ENCODE results near the gene MCTP1. TPM values are rescaled to one million over a fixed set of nuclear protein-coding genes. Genes with fewer than 3 reads are reported as not detected.
"Not testable (repeated sequence)": the region's sequence is repeated elsewhere in the genome, so short reads cannot be mapped to it uniquely, and the experiment has no call there.

MCTP1 gene
- total RNA-seq, 1 donor from 2014 or later: 7.8 TPM

GRCh38 chr5:94850960-94851359, 433.9 kb downstream of the MCTP1 start:
- TF ChIP-seq CTCF (IDR thresholded peaks at IDR 0.05; ENCODE audit: borderline replicate concordance): no peak
- intact Hi-C loops (cut with micrococcal nuclease): no loop called here
- H3K4me1 ChIP-seq: no peaks in the 10 kb centered on the region

DNA sequence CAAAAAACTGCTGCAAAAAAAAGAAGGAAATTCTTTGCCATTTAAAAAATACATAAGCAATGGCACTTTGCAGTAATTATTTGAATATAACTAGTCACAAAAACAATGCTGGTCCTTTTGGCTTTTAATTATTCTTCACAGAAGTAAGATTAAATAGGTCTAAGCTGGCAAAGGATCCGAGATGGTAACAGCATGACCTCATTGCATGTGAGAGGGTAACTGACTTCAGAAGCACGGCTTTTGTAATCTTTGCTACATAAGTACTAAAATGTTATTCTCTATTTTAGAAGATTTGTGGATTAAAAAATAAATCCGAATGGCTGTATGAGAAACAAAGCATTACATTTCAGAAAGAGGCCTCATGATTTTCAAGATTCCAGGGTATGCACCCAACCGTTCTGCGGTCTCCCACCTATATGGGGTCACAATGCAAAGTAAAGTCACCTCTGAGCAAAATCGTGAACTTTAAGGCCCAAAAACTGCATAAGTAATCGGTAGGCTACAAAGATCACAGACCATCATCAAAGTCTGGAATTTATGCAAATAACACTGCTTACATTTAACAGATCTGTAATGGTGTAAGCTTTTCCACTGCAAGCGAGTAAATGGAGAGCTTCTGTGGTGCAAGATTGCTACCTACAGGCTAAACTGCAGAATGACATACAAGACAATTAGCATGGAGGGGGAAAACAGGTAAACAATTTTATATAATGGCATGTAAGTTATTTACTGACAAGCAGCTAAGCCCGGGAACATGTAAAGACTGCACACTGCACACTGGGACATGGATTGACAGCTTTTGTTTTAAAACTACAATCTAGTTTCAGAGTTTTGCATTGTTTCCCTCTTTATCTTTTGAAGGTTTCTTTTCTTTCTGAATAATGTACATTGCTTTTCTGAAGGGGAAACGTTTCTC, 434.8 kb downstream of the MCTP1 start:
- no peaks in the 10 kb centered on the region for H3K36me3 ChIP-seq
- intact Hi-C loops (cut with micrococcal nuclease): no loop called here
- peak; percentile 66 for TF ChIP-seq CTCF (IDR thresholded peaks at IDR 0.05; ENCODE audit: borderline replicate concordance)
- H3K4me1 ChIP-seq: no peaks in the 10 kb centered on the region
- no peak overlapping the region for H3K4me3 ChIP-seq
- no peak for DNase-seq
- no peaks in the 10 kb centered on the region for H3K27me3 ChIP-seq (ENCODE audit: low read depth)
- no peaks in the 10 kb centered on the region for H3K9me3 ChIP-seq (replicated peaks)
- no peak overlapping the region for H3K27ac ChIP-seq (replicated peaks)

More at GRCh38 chr5:94850960-94851359, 433.9 kb downstream of the MCTP1 start:
- DNase-seq: no peak
- Histone ChIP-seq H3K9me3 (replicated peaks) (no peaks in the 10 kb centered on the region), H3K4me3 (no peak overlapping the region), H3K36me3 (no peaks in the 10 kb centered on the region), H3K27me3 (ENCODE audit: low read depth) (no peaks in the 10 kb centered on the region), H3K27ac (replicated peaks) (no peak overlapping the region)

- TF ChIP-seq CTCF (IDR thresholded peaks at IDR 0.05; ENCODE audit: borderline replicate concordance): no peak
These were observed 435.6 kb downstream of the MCTP1 start for GRCh38 chr5:94849324-94849723.

DNA sequence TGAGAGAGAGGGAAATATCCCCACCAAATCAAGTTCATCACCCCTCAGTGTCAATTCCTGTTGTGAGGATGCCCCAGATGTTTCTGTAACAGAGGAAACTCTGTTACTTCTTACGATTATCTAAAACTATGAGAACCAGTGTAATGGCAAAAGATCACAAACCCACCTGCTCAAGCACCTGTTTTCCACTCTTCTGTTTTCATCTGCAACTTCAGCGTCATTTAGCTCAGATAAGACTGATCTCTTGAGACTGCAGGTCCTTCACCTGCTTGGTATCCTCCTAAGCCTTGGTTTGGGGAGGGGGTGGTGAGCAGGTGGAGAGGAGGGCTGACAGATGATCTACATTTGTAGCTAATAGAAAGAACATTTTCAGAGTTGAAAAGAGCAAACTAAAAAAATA, 437.2 kb downstream of the MCTP1 start:
- H3K27ac ChIP-seq (replicated peaks): no peak overlapping the region
- no peaks in the 10 kb centered on the region for H3K36me3 ChIP-seq
- no peak for DNase-seq
- H3K4me3 ChIP-seq: no peak overlapping the region
- intact Hi-C loops (cut with micrococcal nuclease): no loop called here
- no peak for TF ChIP-seq CTCF (IDR thresholded peaks at IDR 0.05; ENCODE audit: borderline replicate concordance)
- no peaks in the 10 kb centered on the region for H3K4me1 ChIP-seq
- H3K27me3 ChIP-seq (ENCODE audit: low read depth): no peaks in the 10 kb centered on the region
- H3K9me3 ChIP-seq (replicated peaks): no peaks in the 10 kb centered on the region

More at GRCh38 chr5:94849324-94849723, 435.6 kb downstream of the MCTP1 start:
- H3K36me3 ChIP-seq: no peaks in the 10 kb centered on the region
- no peak for DNase-seq
- no peaks in the 10 kb centered on the region for H3K9me3 ChIP-seq (replicated peaks)
- no peak overlapping the region for H3K4me3 ChIP-seq
- intact Hi-C loops (cut with micrococcal nuclease): no loop called here
- H3K27ac ChIP-seq (replicated peaks): no peak overlapping the region
- no peaks in the 10 kb centered on the region for H3K4me1 ChIP-seq
- H3K27me3 ChIP-seq (ENCODE audit: low read depth): no peaks in the 10 kb centered on the region

- intact Hi-C loops (cut with micrococcal nuclease): no loop called here
- H3K36me3 ChIP-seq: no peaks in the 10 kb centered on the region
- H3K9me3 ChIP-seq (replicated peaks): no peaks in the 10 kb centered on the region
- no peak overlapping the region for H3K27ac ChIP-seq (replicated peaks)
- H3K27me3 ChIP-seq (ENCODE audit: low read depth): no peaks in the 10 kb centered on the region
- DNase-seq: no peak
- no peaks in the 10 kb centered on the region for H3K4me1 ChIP-seq
- TF ChIP-seq CTCF (IDR thresholded peaks at IDR 0.05; ENCODE audit: borderline replicate concordance): no peak
- H3K4me3 ChIP-seq: no peak overlapping the region
These were observed 437.9 kb downstream of the MCTP1 start for GRCh38 chr5:94847019-94847418.

GRCh38 chr5:94845696-94846095, 439.2 kb downstream of the MCTP1 start:
- intact Hi-C loops (cut with micrococcal nuclease); H3K27me3 ChIP-seq (ENCODE audit: low read depth); DNase-seq; H3K4me3 ChIP-seq; H3K4me1 ChIP-seq; H3K36me3 ChIP-seq; H3K27ac ChIP-seq (replicated peaks); H3K9me3 ChIP-seq (replicated peaks): not testable (repeated sequence)

Measured in left ventricle myocardium inferior (tissue), 1 donor.